Measurements from ENCODE around the gene ZBTB1.

DNA sequence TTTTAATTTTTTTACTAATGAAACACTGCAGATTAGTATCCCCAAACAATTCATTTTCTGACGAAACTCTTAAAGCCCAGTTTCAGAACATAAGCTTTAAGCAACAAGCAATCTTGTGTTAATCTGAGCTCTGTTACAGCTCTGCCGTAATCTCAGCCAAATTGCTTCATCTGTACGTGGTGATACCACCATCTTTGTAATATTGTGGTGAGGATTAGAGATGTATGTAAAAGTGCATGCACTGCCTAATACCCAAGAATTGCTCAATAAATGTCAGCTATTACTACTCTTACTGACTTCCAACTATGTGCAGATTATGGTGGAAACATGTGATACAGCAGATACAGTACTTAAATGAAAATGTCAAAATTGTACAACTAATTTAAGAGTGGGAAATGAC, 37.5 kb upstream of the ZBTB1 start:
- TF ChIP-seq ZNF565 (CRISPR knock-in tag; conservative IDR thresholded peaks at IDR 0.05; ENCODE audit: low read depth) (no peak), ESRRG (CRISPR knock-in tag; IDR thresholded peaks at IDR 0.05) (no peak), TCF4 (CRISPR knock-in tag; IDR thresholded peaks at IDR 0.05; ENCODE audit: borderline replicate concordance) (no peak), TOX (CRISPR knock-in tag; IDR thresholded peaks at IDR 0.05; ENCODE audit: borderline replicate concordance) (no peak), RARB (CRISPR knock-in tag; IDR thresholded peaks at IDR 0.05) (no peak), ARNTL (CRISPR knock-in tag; IDR thresholded peaks at IDR 0.05; ENCODE audit: borderline replicate concordance, low read depth) (no peak), ISL1 (CRISPR knock-in tag; IDR thresholded peaks at IDR 0.05) (no peak), TSHZ2 (CRISPR knock-in tag; IDR thresholded peaks at IDR 0.05) (no peak), PPARA (CRISPR knock-in tag; IDR thresholded peaks at IDR 0.05; ENCODE audit: borderline replicate concordance) (no peak), ZFP3 (CRISPR knock-in tag; IDR thresholded peaks at IDR 0.05) (no peak), ZNF70 (CRISPR knock-in tag; IDR thresholded peaks at IDR 0.05) (no peak)
- TF ChIP-seq, protein P1, sequence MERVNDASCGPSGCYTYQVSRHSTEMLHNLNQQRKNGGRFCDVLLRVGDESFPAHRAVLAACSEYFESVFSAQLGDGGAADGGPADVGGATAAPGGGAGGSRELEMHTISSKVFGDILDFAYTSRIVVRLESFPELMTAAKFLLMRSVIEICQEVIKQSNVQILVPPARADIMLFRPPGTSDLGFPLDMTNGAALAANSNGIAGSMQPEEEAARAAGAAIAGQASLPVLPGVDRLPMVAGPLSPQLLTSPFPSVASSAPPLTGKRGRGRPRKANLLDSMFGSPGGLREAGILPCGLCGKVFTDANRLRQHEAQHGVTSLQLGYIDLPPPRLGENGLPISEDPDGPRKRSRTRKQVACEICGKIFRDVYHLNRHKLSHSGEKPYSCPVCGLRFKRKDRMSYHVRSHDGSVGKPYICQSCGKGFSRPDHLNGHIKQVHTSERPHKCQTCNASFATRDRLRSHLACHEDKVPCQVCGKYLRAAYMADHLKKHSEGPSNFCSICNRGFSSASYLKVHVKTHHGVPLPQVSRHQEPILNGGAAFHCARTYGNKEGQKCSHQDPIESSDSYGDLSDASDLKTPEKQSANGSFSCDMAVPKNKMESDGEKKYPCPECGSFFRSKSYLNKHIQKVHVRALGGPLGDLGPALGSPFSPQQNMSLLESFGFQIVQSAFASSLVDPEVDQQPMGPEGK (CRISPR knock-in tag; IDR thresholded peaks at IDR 0.05; ENCODE audit: borderline replicate concordance) = no peak
